HG03575 (cell line): Measurements from ENCODE around the gene HS2ST1.
A peak's percentile ranks its signal among the peaks of the same experiment; 100 is the strongest.

ENCODE experiments used
- ATAC-seq: cut with Tn5 transposase; IDR thresholded peaks from one replicate; pipeline ENCODE4 v1.9.1; 2021; ENCODE audit not compliant: unreplicated experiment, insufficient number of reproducible peaks, low FRiP score; ENCODE audit errors: extremely low read depth

HS2ST1 gene

GRCh38 chr1:87121711-87122163 lies 207.3 kb downstream of the HS2ST1 start:
- ATAC-seq, result no peak

- ATAC-seq, result no peak
Measured at GRCh38 chr1:87122243-87122642, 207.8 kb downstream of the HS2ST1 start.

GRCh38 chr1:87123610-87124009 lies 209.2 kb downstream of the HS2ST1 start:
- no peak for ATAC-seq

- ATAC-seq, result no peak
Measured at GRCh38 chr1:87126886-87127505, 212.6 kb downstream of the HS2ST1 start.

- ATAC-seq, result no peak
Measured at GRCh38 chr1:87127581-87127980, 213.1 kb downstream of the HS2ST1 start.

GRCh38 chr1:87129038-87129437 lies 214.6 kb downstream of the HS2ST1 start:
- no peak for ATAC-seq

GRCh38 chr1:87129606-87130005 lies 215.2 kb downstream of the HS2ST1 start:
- no peak for ATAC-seq

- ATAC-seq, result no peak
Measured at GRCh38 chr1:87130438-87130837, 216.0 kb downstream of the HS2ST1 start.

- ATAC-seq, result peak; percentile 88
Measured at GRCh38 chr1:87131809-87132283, 217.4 kb downstream of the HS2ST1 start.

- no peak for ATAC-seq
Measured at GRCh38 chr1:87132284-87132870, 217.9 kb downstream of the HS2ST1 start.

- ATAC-seq, result no peak
Measured at GRCh38 chr1:87134061-87134460, 219.6 kb downstream of the HS2ST1 start.

- no peak for ATAC-seq
Measured at GRCh38 chr1:87134625-87135328, 220.3 kb downstream of the HS2ST1 start.

GRCh38 chr1:87135329-87135712 lies 220.9 kb downstream of the HS2ST1 start:
- no peak for ATAC-seq

GRCh38 chr1:87136607-87137341 lies 222.3 kb downstream of the HS2ST1 start:
- no peak for ATAC-seq

GRCh38 chr1:87137342-87137739 lies 222.9 kb downstream of the HS2ST1 start:
- no peak for ATAC-seq

GRCh38 chr1:87140831-87141540 lies 226.6 kb downstream of the HS2ST1 start:
- no peak for ATAC-seq

GRCh38 chr1:87141556-87141955 lies 227.1 kb downstream of the HS2ST1 start:
- no peak for ATAC-seq

- no peak for ATAC-seq
Measured at GRCh38 chr1:87143413-87144135, 229.1 kb downstream of the HS2ST1 start.
